K562 treated with DMSO at 1 percent for 24 hours (cell line): Measurements from ENCODE around the gene ECT2. TPM values are rescaled to one million over a fixed set of nuclear protein-coding genes. Genes with fewer than 3 reads are reported as not detected.

Experiments
- total RNA-seq: library from RNA; unstranded; fragments of 300-600 nt; gene quantifications from 2 replicates; pipeline ENCODE4 v1.2.3, GENCODE V29; 2022; ENCODE audit warnings: low read depth; ENCODE audit not compliant: insufficient read depth

ECT2 gene, protein sequence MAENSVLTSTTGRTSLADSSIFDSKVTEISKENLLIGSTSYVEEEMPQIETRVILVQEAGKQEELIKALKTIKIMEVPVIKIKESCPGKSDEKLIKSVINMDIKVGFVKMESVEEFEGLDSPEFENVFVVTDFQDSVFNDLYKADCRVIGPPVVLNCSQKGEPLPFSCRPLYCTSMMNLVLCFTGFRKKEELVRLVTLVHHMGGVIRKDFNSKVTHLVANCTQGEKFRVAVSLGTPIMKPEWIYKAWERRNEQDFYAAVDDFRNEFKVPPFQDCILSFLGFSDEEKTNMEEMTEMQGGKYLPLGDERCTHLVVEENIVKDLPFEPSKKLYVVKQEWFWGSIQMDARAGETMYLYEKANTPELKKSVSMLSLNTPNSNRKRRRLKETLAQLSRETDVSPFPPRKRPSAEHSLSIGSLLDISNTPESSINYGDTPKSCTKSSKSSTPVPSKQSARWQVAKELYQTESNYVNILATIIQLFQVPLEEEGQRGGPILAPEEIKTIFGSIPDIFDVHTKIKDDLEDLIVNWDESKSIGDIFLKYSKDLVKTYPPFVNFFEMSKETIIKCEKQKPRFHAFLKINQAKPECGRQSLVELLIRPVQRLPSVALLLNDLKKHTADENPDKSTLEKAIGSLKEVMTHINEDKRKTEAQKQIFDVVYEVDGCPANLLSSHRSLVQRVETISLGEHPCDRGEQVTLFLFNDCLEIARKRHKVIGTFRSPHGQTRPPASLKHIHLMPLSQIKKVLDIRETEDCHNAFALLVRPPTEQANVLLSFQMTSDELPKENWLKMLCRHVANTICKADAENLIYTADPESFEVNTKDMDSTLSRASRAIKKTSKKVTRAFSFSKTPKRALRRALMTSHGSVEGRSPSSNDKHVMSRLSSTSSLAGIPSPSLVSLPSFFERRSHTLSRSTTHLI
- 13.4 and 18.4 TPM in 2 replicates for total RNA-seq

DNA sequence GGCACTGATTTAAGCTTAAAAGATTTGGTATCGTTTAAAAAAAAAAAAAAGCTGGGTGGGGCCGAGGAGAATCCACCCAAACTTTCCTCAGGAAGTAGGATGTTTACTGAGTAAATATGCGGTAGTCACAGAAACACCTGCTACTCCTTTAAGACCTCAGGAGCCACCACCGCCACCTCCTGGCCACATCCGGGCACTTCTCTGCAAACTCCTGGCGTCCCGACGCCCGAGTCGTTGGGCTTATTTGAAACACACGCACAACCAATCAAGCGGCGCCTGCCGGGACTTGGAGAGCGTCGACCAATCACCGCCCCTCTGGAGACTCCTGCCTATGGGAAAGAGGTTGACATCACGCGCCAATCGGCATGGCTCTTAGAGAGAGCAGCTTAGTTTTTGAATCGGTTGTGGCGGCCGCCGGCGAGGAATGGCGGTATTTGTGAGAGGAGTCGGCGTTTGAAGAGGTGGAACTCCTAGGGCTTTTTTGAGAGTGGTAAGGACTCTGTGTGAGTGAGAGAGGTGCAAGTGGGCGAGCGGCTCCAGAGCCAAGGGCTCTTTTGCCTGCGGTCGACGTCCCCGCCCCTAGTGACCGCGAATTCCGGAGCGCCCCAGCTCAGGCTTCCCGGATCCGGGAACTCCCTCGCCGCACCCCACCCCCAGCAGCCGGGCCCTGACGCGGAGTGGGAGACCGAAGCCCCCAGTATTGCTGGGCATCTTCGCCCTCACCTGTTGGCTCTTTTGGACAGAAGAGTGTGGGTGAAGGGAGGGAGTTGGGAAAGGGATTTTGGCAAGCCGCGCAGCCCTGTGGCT, at the start of gene ECT2:
TSS of gene ECT2 (plus strand) at position 359 of the 807 bp plus-strand sequence. CDS start 3,805 bp downstream, outside the sequence.

GRCh38 chr3:172710664-172711453, 39.7 kb upstream of the ECT2 start, which contains the start of gene NCEH1:
Gene NCEH1, minus strand, starts transcription at chr3:172711067. Its CDS starts 83 bp downstream, at chr3:172710984.

Other genes with a start within 250 kb of the ECT2 start
- 5.4 and 5.6 TPM in 2 replicates for gene TNFSF10, start 227.3 kb upstream of the ECT2 start, total RNA-seq
- 5.0 and 5.6 TPM in 2 replicates for gene NCEH1, start 39.7 kb upstream of the ECT2 start, total RNA-seq